MCF 10A (cell line): Measurements from ENCODE around the gene BNIP3. TPM values are rescaled to one million over a fixed set of nuclear protein-coding genes. Genes with fewer than 3 reads are reported as not detected.

Source experiments
- BruUV-seq: library from RNA; stranded (reverse); fragments of 400-500 nt; replicated peaks from 2 replicates; lab custom pipeline; 2021; lab: Mats Ljungman, UMichigan
- CTCF ChIA-PET: fragments of 300-600 bp; sonication (Branson Sonifier 250); formaldehyde crosslinking; extraction: SDS; loops from one replicate; lab custom pipeline; 2021; ENCODE audit warnings: antibody characterized with exemption, inconsistent platforms; lab: Yijun Ruan, JAX
- POLR2A ChIA-PET: fragments of 300-600, 350-650 bp; sonication (Branson Sonifier 250); formaldehyde crosslinking; extraction: SDS; loops from one replicate; lab custom pipeline; 2020; ENCODE audit warnings: antibody characterized with exemption, inconsistent platforms; lab: Yijun Ruan, JAX
- DNase-seq: peaks from one replicate; pipeline ENCODE4 v3.0.0-alpha.2; 2018; ENCODE audit not compliant: unreplicated experiment
- H3K27ac Mint-ChIP-seq: one replicate; pipeline ENCODE4 v1.8.0; 2022; ENCODE audit warnings: mild to moderate bottlenecking, low read depth, mixed read lengths; ENCODE audit not compliant: unreplicated experiment
- H3K27me3 Mint-ChIP-seq: one replicate; pipeline ENCODE4 v1.8.0; 2022; ENCODE audit warnings: mixed read lengths; ENCODE audit not compliant: insufficient read depth, unreplicated experiment
- H3K36me3 Mint-ChIP-seq: one replicate; pipeline ENCODE4 v1.8.0; 2022; ENCODE audit warnings: mild to moderate bottlenecking, moderate library complexity, mixed read lengths; ENCODE audit not compliant: insufficient read depth, unreplicated experiment
- H3K4me1 Mint-ChIP-seq: one replicate; pipeline ENCODE4 v1.8.0; 2022; ENCODE audit warnings: mixed read lengths; ENCODE audit not compliant: insufficient read depth, unreplicated experiment
- H3K4me3 Mint-ChIP-seq: one replicate; pipeline ENCODE4 v1.8.0; 2022; ENCODE audit warnings: mild to moderate bottlenecking, moderate library complexity, mixed read lengths; ENCODE audit not compliant: unreplicated experiment
- H3K9me3 Mint-ChIP-seq: one replicate; pipeline ENCODE4 v1.8.0; 2022; ENCODE audit warnings: mixed read lengths; ENCODE audit not compliant: unreplicated experiment
- intact Hi-C: fragments of 100-400 bp; cut with micrococcal nuclease; formaldehyde crosslinking; loops from 2 replicates; pipeline ENCODE4 v1.14.1; 2022
- total RNA-seq: library from RNA; stranded (reverse); gene quantifications from 2 replicates; pipeline ENCODE4 v1.2.3, GENCODE V29; 2022
- TF ChIP-seq, protein P1 (sequence below): fragments of 200-600 bp; IDR thresholded peaks from one replicate; pipeline ENCODE4 v1.8.0; 2022; ENCODE audit warnings: antibody characterized with exemption, mild to moderate bottlenecking; ENCODE audit not compliant: unreplicated experiment

The BNIP3 gene
- total RNA-seq, 1 experiment from 2014 or later, result 47.0 TPM

DNA sequence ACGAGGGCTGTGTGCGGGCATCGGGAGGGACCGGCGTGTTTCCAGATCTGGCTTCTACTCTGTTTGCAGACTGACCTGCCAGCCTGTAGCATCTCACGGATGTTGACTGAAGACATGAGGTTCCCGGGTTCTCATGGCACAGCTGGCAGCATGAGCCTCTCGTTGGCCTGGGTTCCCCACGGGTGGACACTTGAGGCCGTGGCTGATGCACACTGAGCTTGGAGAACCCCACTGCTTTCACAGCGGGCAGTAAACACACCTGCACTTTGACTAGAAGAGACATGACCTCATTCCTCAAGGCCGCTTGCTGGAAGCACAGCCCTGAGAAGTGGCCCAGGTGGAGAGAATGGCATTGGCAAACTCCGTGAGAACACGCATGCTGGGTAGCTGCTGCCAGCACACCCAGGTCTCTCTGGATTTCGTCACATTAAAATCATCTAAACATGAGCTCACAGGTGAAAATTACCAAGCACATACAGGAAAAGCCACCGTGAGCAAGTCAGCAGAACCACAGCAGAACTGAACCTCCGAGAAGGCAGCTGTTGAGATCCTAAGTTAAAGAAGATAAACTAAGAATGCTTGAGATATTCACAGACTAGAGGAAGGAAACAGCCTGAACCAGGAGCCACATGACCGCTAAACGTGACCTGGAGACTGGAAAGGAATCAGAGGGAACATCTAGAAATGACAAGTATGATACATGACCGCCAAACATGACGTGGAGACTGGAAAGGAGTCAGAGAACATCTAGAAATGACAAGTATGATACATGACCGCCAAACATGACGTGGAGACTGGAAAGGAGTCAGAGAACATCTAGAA, 32.5 kb downstream of the BNIP3 start:
- no peaks in the 10 kb centered on the region for H3K9me3 Mint-ChIP-seq
- POLR2A ChIA-PET, result interaction anchor here (2.0 kb wide), 1 partner anchor 48 kb away, joined by 5 read pairs; no protein-coding TSS in a partner anchor
- TF ChIP-seq, protein P1, sequence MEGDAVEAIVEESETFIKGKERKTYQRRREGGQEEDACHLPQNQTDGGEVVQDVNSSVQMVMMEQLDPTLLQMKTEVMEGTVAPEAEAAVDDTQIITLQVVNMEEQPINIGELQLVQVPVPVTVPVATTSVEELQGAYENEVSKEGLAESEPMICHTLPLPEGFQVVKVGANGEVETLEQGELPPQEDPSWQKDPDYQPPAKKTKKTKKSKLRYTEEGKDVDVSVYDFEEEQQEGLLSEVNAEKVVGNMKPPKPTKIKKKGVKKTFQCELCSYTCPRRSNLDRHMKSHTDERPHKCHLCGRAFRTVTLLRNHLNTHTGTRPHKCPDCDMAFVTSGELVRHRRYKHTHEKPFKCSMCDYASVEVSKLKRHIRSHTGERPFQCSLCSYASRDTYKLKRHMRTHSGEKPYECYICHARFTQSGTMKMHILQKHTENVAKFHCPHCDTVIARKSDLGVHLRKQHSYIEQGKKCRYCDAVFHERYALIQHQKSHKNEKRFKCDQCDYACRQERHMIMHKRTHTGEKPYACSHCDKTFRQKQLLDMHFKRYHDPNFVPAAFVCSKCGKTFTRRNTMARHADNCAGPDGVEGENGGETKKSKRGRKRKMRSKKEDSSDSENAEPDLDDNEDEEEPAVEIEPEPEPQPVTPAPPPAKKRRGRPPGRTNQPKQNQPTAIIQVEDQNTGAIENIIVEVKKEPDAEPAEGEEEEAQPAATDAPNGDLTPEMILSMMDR, result no peak
- intact Hi-C loops, result loop anchor here (5.0 kb wide), 1 partner anchor 47 kb away; the partner anchor contains the start of gene PPP2R2D
- no peak overlapping the region for H3K27ac Mint-ChIP-seq
- no peak for DNase-seq
- CTCF ChIA-PET, result interaction anchor here (0.6 to 3.0 kb wide), 6 partner anchors 11 to 190 kb away, joined by 3 to 32 read pairs (median 4); no protein-coding TSS in a partner anchor
- H3K4me1 Mint-ChIP-seq, result peaks cover 24% of the 10 kb centered on the region
- H3K27me3 Mint-ChIP-seq, result no peaks in the 10 kb centered on the region
- BruUV-seq, result no TSS peak
- H3K4me3 Mint-ChIP-seq, result no peak overlapping the region
- peaks cover 72% of the 10 kb centered on the region for H3K36me3 Mint-ChIP-seq

DNA sequence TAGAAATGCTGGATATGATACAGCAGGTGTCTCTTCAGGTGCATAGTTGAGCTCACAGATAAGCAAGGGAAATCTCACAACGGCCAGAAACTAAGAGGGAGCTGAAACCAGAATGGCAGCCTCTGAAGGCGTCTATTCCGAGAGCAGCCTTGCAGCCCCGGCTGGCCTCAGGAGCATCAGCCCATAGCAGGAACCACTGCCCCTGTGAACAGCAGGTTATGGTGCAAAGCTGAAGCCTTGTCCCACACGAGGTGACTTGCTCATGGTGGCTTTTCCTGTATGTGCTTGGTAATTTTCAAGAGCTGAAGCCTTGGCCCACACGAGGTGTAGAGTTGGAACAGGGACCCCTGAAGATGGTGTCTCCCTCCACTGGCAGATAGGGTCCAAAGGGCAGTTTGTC, 33.2 kb downstream of the BNIP3 start:
- BruUV-seq, result no TSS peak
- Mint-ChIP-seq H3K27ac (peak overlapping the region; percentile 78), H3K9me3 (no peaks in the 10 kb centered on the region), H3K4me1 (peaks cover 24% of the 10 kb centered on the region), H3K27me3 (no peaks in the 10 kb centered on the region), H3K36me3 (peaks cover 72% of the 10 kb centered on the region), H3K4me3 (no peak overlapping the region)
- DNase-seq, result no peak
- ChIA-PET CTCF (interaction anchor here (0.6 to 3.0 kb wide), 6 partner anchors 9 to 191 kb away, joined by 3 to 32 read pairs (median 4); no protein-coding TSS in a partner anchor), POLR2A (interaction anchor here (0.7 to 2.0 kb wide), 3 partner anchors 49 to 61 kb away, joined by 3 to 5 read pairs (median 4); no protein-coding TSS in a partner anchor)
- intact Hi-C loops, result loop anchor here (5.0 kb wide), 1 partner anchor 46 kb away; the partner anchor contains the start of gene PPP2R2D
- TF ChIP-seq, protein P1, result no peak

DNA sequence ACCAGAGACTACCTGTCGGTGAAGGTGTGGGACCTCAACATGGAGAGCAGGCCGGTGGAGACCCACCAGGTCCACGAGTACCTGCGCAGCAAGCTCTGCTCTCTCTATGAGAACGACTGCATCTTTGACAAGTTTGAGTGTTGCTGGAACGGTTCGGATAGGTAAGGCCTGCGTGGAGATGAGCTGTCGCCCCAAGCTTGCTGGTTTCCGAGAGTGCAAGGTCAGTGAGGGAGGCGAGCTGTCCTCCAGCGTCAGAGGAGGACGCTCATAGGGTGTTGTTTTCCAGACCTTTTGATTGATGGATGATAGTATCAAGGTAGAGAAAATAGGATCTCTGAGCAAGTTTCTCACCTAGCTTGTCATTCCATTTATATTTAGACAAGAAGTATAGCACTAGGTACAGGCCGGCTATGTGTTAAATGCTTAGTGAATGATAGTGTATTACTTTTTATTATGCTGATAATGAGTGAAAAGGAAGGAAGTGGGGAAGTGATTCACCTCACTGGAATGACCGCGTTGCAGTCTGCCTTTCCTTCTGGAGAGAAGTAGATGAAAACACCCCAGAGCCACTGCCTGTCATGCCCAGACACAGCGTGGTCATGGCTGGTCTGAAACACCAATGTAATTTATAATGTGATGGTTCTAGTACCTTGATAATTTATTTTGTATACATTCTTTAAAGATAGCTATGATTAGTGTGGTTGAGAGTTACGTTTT, 33.9 kb downstream of the BNIP3 start:
- DNase-seq, result peak; percentile 73
- TSS peak; percentile 51 for BruUV-seq
- CTCF ChIA-PET, result interaction anchor here (0.7 to 3.0 kb wide), 5 partner anchors 8 to 75 kb away, joined by 3 to 32 read pairs (median 6); no protein-coding TSS in a partner anchor
- intact Hi-C loops, result loop anchor here (2.0 to 5.0 kb wide), 2 partner anchors 45 to 59 kb away; partner anchors contain the start of gene PPP2R2D
- TF ChIP-seq, protein P1, result no peak
- peak overlapping the region; percentile 78 for H3K27ac Mint-ChIP-seq
- no peaks in the 10 kb centered on the region for H3K9me3 Mint-ChIP-seq
- POLR2A ChIA-PET, result interaction anchor here (0.7 to 2.0 kb wide), 5 partner anchors 21 to 60 kb away, joined by 3 to 5 read pairs (median 4); no protein-coding TSS in a partner anchor
- H3K27me3 Mint-ChIP-seq, result no peaks in the 10 kb centered on the region
- peaks cover 24% of the 10 kb centered on the region for H3K4me1 Mint-ChIP-seq
- peaks cover 71% of the 10 kb centered on the region for H3K36me3 Mint-ChIP-seq
- H3K4me3 Mint-ChIP-seq, result peak overlapping the region; percentile 48
